ENCODE results near the gene MAFG. TPM values are rescaled to one million over a fixed set of nuclear protein-coding genes. Genes with fewer than 3 reads are reported as not detected.

MAFG gene
- total and polyA plus RNA-seq, 2 donors (not counting 3 experiments of a cell fraction or from before 2014, with no cell fraction given) = 27.6 to 35.0 TPM

- Histone ChIP-seq H3K4me1 (ENCODE audit: control insufficient read depth, extremely low read depth, insufficient read depth, low read length) (no peaks in the 10 kb centered on the region), H3K9me3 (replicated peaks; ENCODE audit: control insufficient read depth, insufficient read depth, low read length) (no peaks in the 10 kb centered on the region), H4K20me1 (replicated peaks; ENCODE audit: control insufficient read depth, extremely low read depth, insufficient read depth, low read length) (no peaks in the 10 kb centered on the region), H3K9ac (replicated peaks; ENCODE audit: extremely low read depth, insufficient read depth, low read length) (no peak overlapping the region), H3K27me3 (ENCODE audit: control insufficient read depth in 2 of 2, insufficient read depth in 2 of 2, low read length in 2 of 2) (peaks cover 26 to 28% of the 10 kb centered on the region in 2 experiments), H3K4me3 (replicated peaks in 1 of 3; ENCODE audit: insufficient read depth in 1 of 3, low read depth in 1 of 3, low read length in 3 of 3) (no peak overlapping the region), H3K36me3 (ENCODE audit: control insufficient read depth in 2 of 2, extremely low read depth in 1 of 2, insufficient read depth in 2 of 2, low read length in 2 of 2) (no peaks in the 10 kb centered on the region), H3K79me2 (ENCODE audit: control insufficient read depth, insufficient read depth, low read length) (no peaks in the 10 kb centered on the region), H2AFZ (ENCODE audit: low read depth, low read length) (no peak overlapping the region), H3K4me2 (ENCODE audit: insufficient read depth, low read length) (no peak overlapping the region), H3K9me1 (replicated peaks; ENCODE audit: control insufficient read depth, extremely low read depth, insufficient read depth, low read length) (no peaks in the 10 kb centered on the region), H3K27ac (ENCODE audit: insufficient read depth, low read depth, low read length) (no peak overlapping the region)
- peak; percentile 42 for TF ChIP-seq EZH2 (IDR thresholded peaks at IDR 0.05; ENCODE audit: borderline replicate concordance, low read depth, low read length, severe bottlenecking)
- TF ChIP-seq FOS (IDR thresholded peaks at IDR 0.05; ENCODE audit: borderline replicate concordance, insufficient read depth, low read length) = no peak
- FAIRE-seq (no peak), DNase-seq (ENCODE audit: low read depth, low spot score) (no peak)
- dilution Hi-C loops (cut with MboI; ENCODE audit: extremely low pct_ligation_motif_present, low sequenced_read_pairs) = no loop called here
- intact Hi-C loops (cut with micrococcal nuclease) = no loop called here
- CTCF ChIA-PET = interaction anchor here (1.6 to 2.4 kb wide), 2 partner anchors 9 to 54 kb away, joined by 3 to 7 read pairs; no protein-coding TSS in a partner anchor
- POLR2A ChIA-PET = no interaction called here
- no TSS peak for BruUV-seq (replicated peaks)
Observed at GRCh38 chr17:81966343-81967243, 39.1 kb upstream of the MAFG start.

- no peaks in the 10 kb centered on the region for H3K4me1 ChIP-seq (ENCODE audit: control insufficient read depth, extremely low read depth, insufficient read depth, low read length)
- dilution Hi-C loops (cut with MboI; ENCODE audit: extremely low pct_ligation_motif_present, low sequenced_read_pairs) (no loop called here), intact Hi-C loops (cut with micrococcal nuclease) (no loop called here)
- no TSS peak for BruUV-seq (replicated peaks)
- DNase-seq (ENCODE audit: low read depth, low spot score) = no peak
- no peak overlapping the region for H2AFZ ChIP-seq (ENCODE audit: low read depth, low read length)
- no peak overlapping the region for H3K4me3 ChIP-seq (replicated peaks in 1 of 3; ENCODE audit: insufficient read depth in 1 of 3, low read depth in 1 of 3, low read length in 3 of 3)
- no peaks in the 10 kb centered on the region for H3K9me1 ChIP-seq (replicated peaks; ENCODE audit: control insufficient read depth, extremely low read depth, insufficient read depth, low read length)
- TF ChIP-seq CTCF (IDR thresholded peaks at IDR 0.05; ENCODE audit: extremely low read depth in 1 of 2, insufficient read depth in 1 of 2, low read depth in 1 of 2, low read length in 2 of 2) = no peak
- no peak for TF ChIP-seq POLR2A (IDR thresholded peaks at IDR 0.05; ENCODE audit: low read depth, low read length)
- TF ChIP-seq MYC (IDR thresholded peaks at IDR 0.05; ENCODE audit: low read depth, low read length) = no peak
- no peak for TF ChIP-seq GATA2 (IDR thresholded peaks at IDR 0.05; ENCODE audit: insufficient read depth, insufficient read length, low read depth, low read length)
- no peak for TF ChIP-seq FOS (IDR thresholded peaks at IDR 0.05; ENCODE audit: borderline replicate concordance, insufficient read depth, low read length)
- TF ChIP-seq EZH2 (IDR thresholded peaks at IDR 0.05; ENCODE audit: borderline replicate concordance, low read depth, low read length, severe bottlenecking) = no peak
- no peak for TF ChIP-seq MAX (IDR thresholded peaks at IDR 0.05; ENCODE audit: insufficient read depth, insufficient read length)
- no peak for TF ChIP-seq JUN (IDR thresholded peaks at IDR 0.05; ENCODE audit: borderline replicate concordance, insufficient read depth, insufficient read length, low read depth)
- no peak for TF ChIP-seq POLR2AphosphoS5 (IDR thresholded peaks at IDR 0.05; ENCODE audit: insufficient read depth, low read depth, low read length)
- H3K9me3 ChIP-seq (replicated peaks; ENCODE audit: control insufficient read depth, insufficient read depth, low read length) = no peaks in the 10 kb centered on the region
- no peak overlapping the region for H3K4me2 ChIP-seq (ENCODE audit: insufficient read depth, low read length)
- no peaks in the 10 kb centered on the region for H3K79me2 ChIP-seq (ENCODE audit: control insufficient read depth, insufficient read depth, low read length)
- no peaks in the 10 kb centered on the region for H4K20me1 ChIP-seq (replicated peaks; ENCODE audit: control insufficient read depth, extremely low read depth, insufficient read depth, low read length)
- ChIA-PET CTCF (interaction anchor here (0.9 kb wide), 1 partner anchor 58 kb away, joined by 4 read pairs; no protein-coding TSS in a partner anchor), POLR2A (no interaction called here)
- no peak overlapping the region for H3K9ac ChIP-seq (replicated peaks; ENCODE audit: extremely low read depth, insufficient read depth, low read length)
- H3K27ac ChIP-seq (ENCODE audit: insufficient read depth, low read depth, low read length) = no peak overlapping the region
- no peak for FAIRE-seq
- H3K36me3 ChIP-seq (ENCODE audit: control insufficient read depth in 2 of 2, extremely low read depth in 1 of 2, insufficient read depth in 2 of 2, low read length in 2 of 2) = no peaks in the 10 kb centered on the region
- H3K27me3 ChIP-seq (ENCODE audit: control insufficient read depth in 2 of 2, insufficient read depth in 2 of 2, low read length in 2 of 2) = peaks cover 26 to 44% of the 10 kb centered on the region in 2 experiments
Observed at GRCh38 chr17:81964081-81964849, 36.7 kb upstream of the MAFG start.

All from endothelial cell of umbilical vein (primary cell).